Stimulated activated CD4-positive, alpha-beta T cell treated with anti-CD3 and anti-CD28 coated beads, TNF-alpha, amount 100 ng/mL, for 48 hours (primary cell): Measurements from ENCODE around the gene NRF1.

ENCODE experiments used
- DNase-seq, 3 donors: peaks; one replicate each; pipeline ENCODE4 v3.0.0-alpha.2; 2020; ENCODE audit warnings: low read depth in 3 of 3

NRF1 gene

DNA sequence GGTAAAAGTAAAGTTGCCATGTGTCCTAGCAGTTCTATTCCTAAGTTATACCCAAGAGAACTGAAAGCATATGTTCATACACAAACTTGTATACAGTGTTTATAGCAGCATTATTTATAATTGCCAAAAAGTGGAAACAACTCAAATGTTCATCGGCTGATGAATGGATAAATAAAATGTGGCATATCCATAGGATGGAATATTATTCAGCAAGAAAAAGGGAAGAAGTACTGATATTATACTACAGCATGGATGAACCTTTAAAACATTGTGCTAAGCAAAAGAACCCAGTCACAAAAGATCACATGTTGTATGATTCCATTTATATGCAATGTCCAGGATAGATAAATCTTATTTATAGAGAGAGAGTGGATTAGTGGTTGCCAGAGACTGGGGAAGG, 68.9 kb downstream of the NRF1 start:
- no peak for DNase-seq

DNA sequence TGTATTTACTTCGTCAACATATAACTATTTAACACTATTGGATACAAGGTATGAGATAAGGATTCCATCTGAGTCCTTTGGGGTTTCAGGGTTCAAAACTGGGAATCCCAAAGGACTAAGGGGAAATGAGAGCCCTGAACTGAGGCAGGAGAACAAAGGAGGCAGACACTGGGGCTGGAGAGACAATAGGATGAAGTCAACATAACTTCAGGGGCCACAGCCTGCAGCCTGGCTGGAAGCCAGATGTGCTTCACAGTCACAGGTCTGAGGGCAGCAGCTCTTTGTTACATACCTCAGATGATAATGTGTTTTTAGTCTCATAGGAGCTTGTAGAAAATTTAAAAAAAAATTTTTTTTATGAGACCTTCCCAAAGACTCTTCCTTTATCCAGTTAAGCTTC, 73.3 kb downstream of the NRF1 start:
- no peak for DNase-seq

DNA sequence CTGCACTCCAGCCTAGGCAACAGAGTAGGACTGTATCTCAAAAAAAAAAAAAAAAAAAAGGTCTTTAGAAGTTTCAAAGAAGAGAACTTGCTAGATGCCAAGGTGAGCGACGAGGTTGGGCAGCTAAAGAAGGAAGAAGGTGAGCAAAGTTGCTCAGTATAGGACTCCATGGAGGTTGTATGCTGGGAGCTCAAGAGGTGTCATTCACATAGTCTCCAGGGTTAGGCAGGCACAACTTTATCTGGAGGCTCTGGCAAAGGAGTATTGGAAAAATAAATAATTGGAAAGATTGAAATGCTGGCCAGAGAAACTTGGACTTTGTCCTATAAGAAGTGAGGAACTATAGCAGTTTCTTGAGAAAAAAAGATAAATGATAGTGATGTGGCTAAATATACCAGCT, 74.5 kb downstream of the NRF1 start:
- no peak for DNase-seq

DNA sequence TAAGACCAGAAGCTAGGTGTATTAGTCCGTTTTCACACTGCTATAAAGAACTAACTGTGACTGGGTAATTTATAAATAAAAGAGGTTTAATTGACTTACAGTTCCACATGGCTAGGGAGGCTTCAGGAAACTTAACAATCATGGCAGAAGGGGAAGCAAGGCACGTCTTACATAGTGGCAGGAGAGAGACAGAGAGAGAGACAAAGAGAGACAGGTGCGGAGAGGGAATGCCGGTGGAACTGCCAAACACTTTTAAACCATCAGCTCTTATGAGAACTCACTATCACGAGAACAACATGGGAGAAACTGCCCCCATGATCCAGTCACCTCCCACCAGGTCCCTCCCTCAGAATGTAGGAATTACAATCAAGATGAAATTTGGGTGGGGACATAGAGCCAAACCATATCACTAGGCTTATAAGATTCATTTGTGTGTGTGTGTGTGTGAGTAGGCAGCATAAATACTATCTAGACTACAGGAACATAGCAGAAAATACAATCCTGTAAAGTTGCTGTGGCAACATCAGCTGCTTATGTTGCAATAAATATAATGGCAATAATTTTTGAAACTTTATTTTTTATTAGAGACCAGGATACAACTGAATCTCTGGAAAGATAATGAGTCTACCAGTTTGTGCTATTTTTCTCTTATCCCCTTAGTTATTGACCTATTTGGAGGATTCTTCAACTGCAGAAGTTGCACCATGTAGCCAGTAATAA, 77.1 kb downstream of the NRF1 start:
- no peak for DNase-seq

DNA sequence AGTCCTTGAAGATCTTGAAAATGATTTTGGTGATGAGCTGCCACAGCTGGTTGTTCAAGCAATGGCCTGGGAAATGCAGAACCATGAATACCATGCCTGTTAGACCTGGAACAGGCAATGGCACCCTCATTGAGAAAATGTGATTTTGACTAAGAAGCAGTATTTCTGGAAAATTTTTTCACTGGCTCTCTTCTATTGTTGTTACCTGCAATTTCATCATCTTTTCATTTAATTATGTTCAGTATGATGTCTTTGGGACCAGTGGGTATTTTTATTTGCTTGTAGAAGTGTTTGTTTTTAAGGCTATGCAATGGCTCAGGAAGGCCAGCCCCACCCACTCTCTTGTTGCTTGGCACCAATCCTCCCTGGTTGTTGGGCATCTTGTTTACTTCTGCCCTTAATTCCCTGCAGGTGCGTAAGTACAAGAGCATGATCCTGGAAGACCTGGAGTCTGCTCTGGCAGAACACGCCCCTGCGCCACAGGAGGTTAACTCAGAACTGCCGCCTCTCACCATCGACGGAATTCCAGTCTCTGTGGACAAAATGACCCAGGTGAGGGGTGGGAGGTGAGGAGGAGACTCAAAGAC, 78.6 kb downstream of the NRF1 start:
- DNase-seq, result no peak

DNA sequence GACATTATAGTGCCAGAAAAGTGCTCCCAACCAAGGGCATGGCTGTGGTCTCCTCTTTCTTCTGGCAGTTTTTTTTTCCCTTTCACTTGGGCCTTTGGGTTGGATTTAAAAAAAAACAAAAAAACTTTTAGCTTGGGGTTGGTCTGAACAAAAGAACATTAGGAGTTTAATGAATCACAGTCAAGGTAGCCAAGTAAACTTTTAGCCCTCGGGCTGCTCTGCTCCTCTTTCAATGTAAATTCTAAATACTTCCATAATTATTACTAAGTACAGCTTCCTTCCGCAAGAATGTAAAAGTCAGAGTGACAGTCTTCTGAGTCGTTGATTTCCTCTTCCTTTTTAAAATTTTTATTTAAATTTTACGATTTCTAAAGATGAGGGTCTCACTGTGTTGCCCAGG, 79.2 kb downstream of the NRF1 start:
- no peak for DNase-seq

DNA sequence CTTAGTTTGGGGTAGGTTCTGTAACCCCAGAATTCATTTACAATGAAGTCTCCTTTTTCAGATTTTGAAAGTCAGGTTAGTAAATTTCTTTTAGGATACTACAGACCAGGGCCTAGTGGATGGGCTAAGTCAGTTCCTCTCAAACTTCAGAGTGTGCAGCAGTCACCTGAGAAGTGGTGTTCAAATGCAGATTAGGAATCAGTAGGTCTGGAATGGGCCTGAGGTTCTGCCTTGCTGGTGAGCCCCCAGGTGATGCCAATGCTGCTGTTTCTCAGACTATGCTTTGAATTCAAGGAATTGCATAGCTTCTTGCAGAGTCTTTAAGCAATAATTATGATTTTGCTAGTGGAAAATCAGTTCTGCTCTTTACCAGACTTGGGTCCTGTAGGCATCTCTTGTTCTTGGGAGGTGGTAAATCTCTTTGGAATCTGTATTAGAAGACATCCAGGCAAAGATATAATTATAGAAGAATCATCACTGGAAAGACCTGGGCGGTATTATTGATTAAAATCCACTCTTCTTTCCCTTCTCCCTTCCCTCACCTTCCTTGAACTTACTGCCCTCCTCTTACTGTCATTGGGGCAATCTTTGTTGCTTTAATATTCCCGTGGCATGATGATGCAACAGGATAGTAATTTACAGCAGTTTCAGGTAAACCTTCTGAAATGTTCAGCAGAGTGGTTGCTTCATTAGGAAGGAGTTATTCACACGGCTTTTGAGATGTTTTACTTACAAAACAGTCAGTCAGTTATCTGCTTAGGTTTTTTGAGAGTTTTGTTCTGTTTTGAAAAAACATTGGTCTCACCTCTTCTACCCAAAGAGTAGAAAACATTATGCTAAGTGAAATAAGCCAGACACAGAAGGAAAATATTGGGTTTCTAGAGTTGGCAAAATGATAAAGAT, 87.2 kb downstream of the NRF1 start:
- DNase-seq, result no peak

DNA sequence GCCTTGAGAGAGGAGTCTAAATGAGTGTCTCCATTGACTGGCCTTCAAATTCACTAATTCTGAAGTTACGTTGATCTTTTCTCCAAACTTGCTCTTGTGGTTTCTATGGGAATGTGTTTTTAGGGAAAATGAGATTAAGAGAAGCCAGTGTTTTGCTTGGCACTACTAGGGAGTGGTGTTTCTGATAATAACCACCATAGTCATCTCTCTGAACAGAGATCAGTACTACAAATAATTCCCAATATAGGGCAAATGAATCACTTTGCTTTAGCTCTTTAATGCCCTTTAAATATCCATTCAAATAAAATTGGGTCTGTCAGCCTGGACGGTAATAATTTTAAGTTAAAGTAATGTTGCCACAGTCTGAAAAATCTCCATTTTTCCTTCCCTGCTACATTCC, 90.8 kb downstream of the NRF1 start:
- no peak for DNase-seq

DNA sequence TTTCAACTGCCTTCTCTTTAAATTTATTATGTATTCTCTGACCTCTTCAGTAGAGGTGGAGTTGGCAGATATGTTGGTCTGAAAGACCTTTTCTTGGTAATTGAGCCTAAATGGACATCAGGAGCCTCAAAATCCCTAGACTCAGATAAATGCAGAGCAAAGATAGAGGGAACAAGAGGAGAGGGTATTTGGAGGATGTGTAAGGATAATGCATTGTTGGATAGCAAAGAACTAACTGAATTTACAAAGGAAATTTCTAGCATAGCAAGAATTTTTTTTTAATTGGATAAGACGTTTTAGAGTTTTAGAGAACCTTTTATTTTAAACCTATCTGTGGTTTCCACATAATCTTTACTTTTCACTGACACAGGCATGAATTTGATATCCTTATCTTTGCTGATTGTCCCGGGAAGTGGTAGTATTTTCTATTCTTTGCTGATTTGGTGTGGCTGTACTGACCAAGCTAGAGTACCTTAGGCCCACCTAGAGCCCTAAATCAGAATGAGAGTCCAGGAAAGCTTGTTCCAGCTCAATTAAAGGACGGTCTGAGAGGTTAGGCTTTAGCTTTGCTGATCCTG, 91.3 kb downstream of the NRF1 start:
- no peak for DNase-seq

DNA sequence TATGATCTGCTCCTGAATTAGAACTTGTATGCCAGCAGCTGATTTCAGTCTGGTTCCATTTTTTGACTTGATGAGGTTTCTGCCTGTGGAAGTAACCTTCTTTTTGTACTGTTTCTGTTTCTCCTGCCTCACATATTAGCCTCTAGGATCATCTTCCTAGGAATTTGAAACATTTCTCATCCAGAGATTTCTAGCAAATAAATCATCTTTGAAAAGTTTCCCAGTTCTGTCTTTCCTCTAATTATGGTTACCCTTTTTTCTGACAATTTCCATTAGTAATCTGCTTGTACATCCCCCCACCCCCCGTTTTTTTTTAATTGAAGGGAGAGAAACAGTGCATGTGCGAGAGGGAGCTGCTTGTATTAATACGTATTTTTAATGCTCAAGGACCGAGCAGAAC, 92.2 kb downstream of the NRF1 start:
- no peak for DNase-seq

DNA sequence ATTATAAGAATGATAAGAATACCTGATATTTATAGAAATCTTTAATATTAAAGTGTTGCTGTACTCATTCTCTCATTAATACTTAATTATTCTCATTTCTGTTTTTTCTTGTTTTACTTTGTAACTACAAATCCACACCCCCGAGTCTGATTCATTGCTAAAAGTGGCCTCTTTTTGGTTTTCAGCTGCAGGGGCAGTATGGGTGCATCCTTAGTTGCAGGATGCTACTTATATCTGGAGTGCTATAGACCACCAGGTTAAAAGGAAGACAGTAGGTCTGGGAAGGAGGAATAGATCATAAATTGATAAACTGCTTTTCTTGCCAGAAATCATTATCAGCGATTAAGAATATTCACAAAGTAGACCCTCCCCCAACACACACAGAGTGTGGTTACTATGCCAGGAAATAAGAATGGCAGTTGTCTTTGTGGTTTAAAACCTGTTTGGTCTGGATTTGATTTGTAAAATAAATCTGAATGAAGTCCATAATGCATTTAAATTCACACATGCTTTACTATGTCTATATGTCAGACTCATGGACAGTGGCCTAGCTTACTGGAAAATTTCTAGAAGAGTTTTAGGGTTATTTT, 96.5 kb downstream of the NRF1 start:
- no peak for DNase-seq

DNA sequence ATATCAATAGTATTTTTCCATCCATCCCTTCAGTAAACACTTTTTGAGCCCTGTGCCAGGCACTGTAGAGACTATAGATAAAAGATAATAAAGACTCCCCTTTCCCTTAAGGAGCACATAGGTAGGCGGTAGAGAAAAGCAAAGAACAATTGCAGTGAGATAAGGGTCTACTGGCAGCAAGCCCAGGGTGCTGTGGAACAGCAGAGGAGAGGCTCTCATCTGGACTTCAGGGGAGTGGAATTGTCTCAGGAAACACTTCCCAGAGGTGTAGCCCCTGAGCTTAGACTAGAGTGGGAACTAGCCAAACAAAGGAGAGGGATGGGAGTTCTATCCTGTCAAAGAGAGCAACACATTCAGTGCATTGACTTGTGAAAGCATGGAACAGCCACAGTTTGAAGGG, 102.0 kb downstream of the NRF1 start:
- no peak for DNase-seq

DNA sequence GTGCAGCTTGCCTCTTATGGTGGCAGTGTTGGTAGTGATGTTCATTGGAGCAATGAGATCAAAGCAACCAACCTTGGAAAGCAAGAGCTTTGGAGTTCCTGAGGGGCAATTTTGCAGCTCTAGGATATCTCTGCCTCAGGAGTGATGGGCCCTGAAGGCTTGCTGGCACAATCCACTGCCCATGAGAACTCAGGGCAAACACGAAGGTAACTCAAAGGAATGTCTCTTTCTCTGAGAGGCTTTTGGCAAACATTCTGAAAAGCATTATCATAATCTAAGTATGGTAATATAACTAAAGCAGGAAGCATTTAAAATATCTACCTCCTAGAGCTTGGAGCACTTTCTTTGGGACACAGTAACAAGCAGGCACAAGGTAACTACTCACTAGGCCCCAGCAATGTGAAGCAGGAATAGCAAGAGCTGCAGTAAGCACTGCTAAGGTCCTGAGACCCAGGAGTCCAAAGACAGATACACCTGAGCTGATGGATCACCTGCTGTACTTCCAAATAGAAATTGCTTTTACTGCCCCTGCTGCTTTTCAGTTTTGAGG, 103.1 kb downstream of the NRF1 start:
- DNase-seq, result no peak

DNA sequence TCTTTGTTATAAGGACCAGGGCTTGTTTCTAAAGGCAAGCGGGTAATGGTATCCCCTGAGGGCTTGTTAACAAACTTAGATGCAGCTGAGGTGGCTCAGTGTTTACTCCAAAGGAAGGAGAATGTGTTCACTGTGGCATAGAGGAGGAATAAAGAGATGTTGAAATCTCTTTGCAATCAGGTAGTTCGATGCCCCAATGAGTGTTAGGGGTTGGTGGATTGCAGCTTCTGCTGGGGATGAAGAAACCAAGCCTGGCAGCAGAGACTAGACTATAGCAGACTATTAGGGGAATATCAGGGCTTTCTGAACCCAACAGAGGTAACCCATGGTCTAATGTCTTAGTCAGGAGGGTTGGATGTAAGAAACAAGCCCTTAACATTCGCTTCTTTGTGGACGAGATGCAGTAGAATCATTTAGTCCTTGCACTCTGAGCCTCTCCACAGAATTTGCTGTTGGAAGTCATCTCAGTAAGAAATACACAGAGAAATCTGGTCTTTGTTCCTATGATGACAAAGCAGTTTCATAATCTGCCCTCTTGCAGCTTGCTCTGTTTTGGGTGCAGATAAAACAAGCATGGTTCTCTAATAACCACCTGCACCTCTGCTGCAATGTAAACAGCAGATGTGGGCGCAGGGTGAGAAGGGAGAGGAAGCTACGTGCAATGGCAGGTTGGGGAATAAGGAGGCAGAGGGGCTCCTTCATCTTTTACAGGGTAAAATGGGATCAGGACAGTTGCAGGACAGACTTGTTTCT, 108.6 kb downstream of the NRF1 start:
- DNase-seq, result no peak

DNA sequence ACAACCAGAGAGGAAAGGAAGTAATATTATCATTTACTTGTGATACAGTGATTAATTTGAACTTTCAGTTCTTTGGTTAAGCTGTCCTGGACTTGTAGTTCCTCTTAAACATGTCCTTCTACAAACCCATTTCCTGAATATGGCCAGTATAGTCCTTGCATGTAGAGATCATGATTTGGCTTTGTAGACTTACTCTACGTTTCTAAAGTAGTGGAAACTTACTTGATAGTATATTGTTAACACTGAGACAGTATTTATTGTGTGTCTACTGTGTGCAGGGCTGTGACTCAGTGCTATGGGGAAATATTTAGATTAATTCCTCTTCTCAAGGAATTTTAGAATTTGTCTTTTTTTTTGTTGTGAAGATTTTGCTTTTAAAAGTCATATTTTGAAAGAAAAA, 109.5 kb downstream of the NRF1 start:
- no peak for DNase-seq

DNA sequence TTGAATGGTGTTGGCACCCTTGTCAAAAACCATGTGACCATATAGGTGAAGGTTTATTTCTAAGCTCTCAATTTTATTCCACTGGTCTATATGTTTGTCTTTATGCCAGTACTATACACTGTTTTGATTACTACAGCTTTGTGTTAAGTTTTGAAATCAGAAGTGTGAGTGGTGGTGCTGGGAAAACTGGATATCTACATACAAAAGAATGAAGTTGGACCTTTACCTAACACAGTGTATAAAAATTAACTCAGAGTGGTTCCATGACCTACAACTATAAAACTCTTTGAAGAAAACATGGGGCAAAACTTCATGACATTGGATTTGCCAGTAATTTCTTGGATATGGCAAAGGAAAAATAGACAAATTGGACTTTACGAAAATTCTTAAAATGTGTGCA, 112.2 kb downstream of the NRF1 start:
- no peak for DNase-seq

DNA sequence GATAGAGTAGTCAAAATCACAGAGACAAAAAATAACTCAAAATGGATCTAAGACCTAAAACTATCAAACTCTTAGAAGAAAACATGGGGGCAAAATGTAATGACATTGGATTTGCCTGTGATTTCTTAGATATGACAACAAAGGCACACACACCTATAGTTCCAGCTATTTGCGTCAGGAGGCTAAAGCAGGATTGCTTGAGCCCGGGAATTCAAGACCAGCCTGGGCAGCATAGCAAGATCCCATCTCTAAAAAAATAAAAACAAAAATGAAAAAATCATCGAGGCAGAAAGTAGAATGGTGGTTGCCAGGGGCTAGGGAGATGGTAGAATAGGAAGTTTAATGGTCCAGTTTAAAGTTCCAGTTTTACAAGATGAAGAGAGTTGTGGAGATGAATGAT, 113.3 kb downstream of the NRF1 start:
- no peak for DNase-seq

DNA sequence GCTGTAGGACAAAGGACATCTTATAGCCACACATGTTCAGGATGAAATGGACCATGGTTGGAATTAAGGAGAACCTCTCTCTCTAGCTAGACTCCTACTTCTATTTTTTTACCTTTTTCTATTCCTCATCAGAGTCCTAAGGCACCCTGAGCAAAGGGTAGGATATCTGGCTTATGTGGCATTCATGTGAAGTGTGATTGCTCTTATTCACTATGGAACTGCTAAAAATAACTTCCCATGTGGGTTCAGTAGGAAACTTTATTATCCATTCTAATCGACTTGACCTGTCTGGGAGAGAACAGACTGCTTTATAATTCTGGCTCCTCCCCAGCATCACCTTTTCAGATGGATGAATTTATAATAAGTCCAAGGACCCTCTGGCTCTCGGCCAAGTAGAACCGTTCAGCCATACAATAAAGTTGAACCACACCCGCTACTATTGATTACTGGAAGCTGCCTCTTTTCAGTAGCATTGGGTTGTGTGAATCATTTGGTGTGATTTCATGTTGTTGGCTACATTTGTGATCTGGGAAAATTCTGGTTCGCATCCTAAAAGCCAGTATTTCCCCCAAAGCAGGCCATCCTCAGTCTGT, 117.5 kb downstream of the NRF1 start:
- DNase-seq, result no peak

DNA sequence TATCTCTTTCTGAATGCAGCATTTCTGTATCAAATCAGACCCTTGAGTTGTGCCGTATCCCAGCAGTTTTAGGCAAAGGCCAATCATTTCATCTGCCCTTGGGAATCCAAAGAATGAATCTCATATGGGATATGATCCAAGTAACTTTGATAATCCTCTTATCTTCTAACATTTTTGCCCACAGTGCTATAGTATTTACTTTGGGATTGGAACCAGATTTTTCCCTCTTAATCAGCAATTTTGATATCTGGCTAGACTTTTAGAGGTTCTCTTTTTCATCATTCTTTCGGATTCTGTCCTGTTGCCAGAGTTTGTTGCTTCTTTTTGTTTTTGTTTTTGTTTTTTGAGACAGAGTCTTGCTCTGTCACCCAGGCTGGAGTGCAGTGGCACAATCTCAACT, 118.0 kb downstream of the NRF1 start:
- no peak for DNase-seq

DNA sequence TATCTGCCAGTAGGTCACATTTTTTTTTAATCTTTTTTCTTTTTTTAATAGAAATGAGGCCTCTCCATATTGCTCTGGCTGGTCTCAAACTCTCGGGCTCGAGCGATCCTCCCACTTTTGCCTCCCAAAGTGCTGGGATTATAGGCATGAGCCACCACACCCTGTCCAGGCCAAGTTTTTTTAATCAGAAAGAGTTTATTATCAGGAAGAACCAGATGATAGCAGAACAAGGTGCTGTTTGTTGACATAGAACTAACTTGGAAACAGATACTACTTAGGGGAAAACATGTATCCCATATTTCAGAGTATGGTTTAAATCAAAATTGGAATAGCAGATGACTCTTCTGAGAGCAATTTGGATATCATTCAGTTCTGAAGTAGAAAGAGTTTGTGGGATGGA, 118.6 kb downstream of the NRF1 start:
- DNase-seq, result no peak

DNA sequence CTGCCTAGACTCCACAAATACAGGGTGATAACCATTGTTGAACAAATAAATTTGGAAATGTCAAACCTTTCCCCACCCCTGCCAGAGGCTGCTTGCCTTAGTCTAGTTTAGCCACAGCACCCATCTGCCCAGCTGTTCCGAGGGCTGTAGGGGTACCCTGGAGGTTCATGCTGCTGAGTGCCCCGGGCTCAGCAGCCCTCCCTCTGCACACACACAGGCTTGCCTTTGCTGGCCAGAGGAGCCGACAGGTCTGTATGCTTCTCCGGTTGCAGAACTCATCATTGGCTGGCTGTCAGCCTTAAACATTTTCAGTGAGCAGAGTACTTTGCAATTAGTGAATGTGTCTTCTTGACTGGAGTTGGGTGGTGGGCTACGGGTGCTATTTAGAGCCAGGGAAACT, 122.9 kb downstream of the NRF1 start:
- DNase-seq, result no peak
